GM12865 (cell line): ENCODE data around the gene SGO2.
A peak's percentile ranks its signal among the peaks of the same experiment; 100 is the strongest.
"Not testable (repeated sequence)": the region's sequence is repeated elsewhere in the genome, so short reads cannot be mapped to it uniquely, and the experiment has no call there.

Experiments used
- DNase-seq: peaks from one replicate; pipeline ENCODE4 v3.0.0; 2010; ENCODE audit warnings: low read depth
- H3K4me3 ChIP-seq: 2 replicates; pipeline ENCODE4 v1.5.1; 2011; ENCODE audit warnings: mild to moderate bottlenecking, low read depth, low read length, control low read depth
- TF ChIP-seq, protein P1 (sequence below): IDR thresholded peaks from 2 replicates; pipeline ENCODE4 v1.5.1; 2011; ENCODE audit warnings: low read length, control low read depth, low read depth, inconsistent platforms; ENCODE audit not compliant: insufficient read depth; ENCODE audit errors: missing control alignments

Gene SGO2

DNA sequence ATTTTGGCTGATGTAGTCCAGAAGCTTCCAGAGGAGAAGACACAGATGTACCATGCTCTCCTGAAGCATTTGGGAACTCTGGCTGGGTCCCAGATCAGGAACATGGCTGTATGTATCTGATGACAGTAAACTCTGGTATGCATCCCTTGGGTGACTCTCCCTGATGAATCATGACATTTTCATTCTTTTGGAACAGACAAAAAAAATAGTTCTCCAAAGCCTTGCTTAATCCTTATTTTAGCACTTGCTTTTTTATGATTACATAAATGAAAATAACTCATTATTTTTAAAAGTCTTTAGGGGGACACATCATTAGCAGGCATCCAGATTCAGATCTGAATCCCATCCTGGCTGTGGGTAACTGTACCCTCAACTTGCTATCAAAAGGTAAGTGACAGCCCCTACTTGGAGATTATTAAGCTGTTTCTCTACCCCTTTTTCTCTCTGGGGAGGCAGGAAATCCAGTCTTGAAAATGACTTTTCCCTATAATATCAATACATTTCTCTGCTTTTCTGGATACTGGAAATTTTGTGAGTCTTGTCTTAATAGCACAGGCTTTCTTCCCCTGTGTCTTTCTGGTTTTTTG, 83.1 kb downstream of the SGO2 start:
- TF ChIP-seq, protein P1, sequence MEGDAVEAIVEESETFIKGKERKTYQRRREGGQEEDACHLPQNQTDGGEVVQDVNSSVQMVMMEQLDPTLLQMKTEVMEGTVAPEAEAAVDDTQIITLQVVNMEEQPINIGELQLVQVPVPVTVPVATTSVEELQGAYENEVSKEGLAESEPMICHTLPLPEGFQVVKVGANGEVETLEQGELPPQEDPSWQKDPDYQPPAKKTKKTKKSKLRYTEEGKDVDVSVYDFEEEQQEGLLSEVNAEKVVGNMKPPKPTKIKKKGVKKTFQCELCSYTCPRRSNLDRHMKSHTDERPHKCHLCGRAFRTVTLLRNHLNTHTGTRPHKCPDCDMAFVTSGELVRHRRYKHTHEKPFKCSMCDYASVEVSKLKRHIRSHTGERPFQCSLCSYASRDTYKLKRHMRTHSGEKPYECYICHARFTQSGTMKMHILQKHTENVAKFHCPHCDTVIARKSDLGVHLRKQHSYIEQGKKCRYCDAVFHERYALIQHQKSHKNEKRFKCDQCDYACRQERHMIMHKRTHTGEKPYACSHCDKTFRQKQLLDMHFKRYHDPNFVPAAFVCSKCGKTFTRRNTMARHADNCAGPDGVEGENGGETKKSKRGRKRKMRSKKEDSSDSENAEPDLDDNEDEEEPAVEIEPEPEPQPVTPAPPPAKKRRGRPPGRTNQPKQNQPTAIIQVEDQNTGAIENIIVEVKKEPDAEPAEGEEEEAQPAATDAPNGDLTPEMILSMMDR, result no peak
- no peak overlapping the region for H3K4me3 ChIP-seq

DNA sequence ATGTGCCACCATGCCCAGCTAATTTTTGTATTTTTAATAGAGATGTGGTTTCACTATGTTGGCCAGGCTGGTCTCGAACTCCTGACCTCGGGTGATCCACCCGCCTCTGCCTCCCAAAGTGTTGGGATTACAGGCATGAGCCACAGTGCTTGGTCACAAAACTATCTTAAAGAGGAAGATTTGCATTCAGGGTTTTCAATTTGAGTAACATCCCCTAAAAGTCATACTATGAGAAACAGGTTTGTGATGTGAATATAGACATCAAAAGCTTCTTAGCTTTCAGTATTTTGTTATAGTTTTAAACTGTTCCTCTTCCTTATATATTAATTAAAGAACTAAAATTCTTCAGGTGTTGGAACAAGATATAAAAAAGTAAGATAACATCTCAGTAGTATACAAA, 84.2 kb downstream of the SGO2 start:
- H3K4me3 ChIP-seq, result not testable (repeated sequence)

More for the DNA sequence above, 83.1 kb downstream of the SGO2 start:
- DNase-seq, result no peak

DNA sequence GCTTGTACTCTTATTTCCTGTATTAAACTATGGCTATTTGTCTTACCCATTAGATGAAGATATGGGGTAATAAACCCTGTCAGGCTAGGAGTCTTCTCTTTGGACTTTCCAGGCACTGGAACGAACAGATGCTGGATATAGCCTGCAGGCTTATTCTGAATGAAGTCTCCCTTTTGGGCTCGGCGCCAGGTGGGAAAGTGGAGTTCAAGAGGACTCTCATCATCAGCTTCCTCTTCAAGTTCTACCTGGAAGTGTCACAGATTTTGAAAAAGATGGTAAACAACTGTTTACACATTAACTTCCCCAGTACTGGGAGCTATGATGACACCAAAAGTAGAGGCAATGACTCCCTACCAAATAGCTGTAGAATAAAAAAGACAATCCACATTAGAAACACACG, 87.7 kb downstream of the SGO2 start:
- DNase-seq, result no peak
- no peak overlapping the region for H3K4me3 ChIP-seq
- TF ChIP-seq, protein P1, result no peak

More for the DNA sequence above, 84.2 kb downstream of the SGO2 start:
- peak; percentile 35 for DNase-seq

DNA sequence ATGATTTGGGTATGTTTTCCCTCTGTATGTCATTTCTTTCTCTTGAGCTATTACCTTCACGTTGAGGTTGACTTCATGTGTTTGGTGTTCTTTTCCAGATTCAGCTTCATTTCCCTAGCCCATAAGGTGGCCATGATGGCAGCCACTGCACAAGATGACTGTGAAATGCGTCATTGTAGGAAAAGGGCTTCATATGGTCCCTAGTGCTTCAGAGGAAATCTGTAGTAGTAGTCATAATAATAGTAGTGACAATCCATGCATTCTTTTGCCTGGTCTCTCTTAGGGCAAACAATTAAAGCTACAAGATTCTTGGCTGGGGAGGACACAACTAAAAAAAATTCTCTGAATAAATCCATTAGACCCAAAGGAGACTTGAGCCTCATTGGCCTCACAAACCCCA, 88.2 kb downstream of the SGO2 start:
- peak; percentile 5 for DNase-seq
- no peak overlapping the region for H3K4me3 ChIP-seq
- TF ChIP-seq, protein P1, result no peak

DNA sequence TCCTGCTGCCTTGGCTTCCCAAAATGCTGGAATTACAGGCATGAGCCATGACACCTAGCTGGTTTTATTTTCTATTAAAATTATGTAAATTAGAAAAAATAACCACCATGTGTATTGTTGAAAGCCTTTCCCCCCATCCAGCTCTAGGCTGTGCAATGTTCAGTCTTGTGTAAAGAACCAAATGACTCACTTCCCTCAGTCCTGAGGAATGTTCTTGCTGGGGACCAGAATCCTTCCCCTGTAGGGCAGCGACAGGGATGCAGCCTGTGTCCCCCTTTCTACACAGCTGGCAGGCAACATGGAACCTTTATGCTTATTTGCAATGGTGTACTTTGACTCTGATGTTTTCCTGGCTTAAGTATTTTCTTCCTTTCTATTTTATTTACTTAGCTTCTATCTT, 89.2 kb downstream of the SGO2 start:
- peak; percentile 28 for DNase-seq
- TF ChIP-seq, protein P1, result no peak
- H3K4me3 ChIP-seq, result no peak overlapping the region

DNA sequence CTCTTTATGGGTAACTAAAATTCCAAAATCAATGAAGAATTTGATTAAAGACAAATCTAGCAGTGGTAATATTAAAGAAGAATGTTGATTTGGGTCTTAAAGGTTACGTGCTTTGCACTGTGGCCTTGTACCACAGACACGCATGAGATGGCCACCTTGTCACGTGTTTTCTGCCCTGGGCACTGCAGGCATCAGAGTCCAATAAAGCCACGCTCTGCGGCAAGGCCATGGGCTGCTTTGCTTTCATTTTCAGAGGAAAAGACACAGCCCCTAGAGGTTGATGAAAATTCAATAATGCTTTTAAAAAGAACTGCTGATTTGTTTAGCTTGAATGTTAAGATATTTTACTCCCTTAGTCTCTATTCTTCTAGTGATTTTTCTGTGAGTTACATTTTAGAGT, 90.2 kb downstream of the SGO2 start:
- DNase-seq, result no peak
- TF ChIP-seq, protein P1, result no peak
- H3K4me3 ChIP-seq, result no peak overlapping the region

DNA sequence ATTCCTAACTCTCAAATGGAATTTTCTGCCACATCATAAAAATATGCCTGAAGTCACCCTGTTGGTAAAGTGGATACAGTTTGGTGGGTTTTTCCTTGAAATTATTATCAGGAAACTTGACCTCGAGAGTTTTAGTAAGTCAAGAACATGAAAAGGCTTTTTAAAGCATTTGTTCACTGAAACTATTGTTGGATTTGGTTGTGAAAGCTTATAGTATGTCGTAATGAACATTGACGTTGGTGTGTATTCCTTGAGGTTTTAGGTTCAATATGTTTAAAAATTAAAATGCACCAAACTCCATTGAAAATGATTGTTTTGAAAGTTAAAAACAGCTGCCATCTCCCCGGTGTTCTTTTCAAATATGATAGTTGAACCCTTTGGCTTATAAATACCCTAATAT, 90.6 kb downstream of the SGO2 start:
- H3K4me3 ChIP-seq, result no peak overlapping the region
- TF ChIP-seq, protein P1, result no peak
- no peak for DNase-seq
